ENCODE data around the gene CMTM4.

GRCh38 chr16:66703406-66704215 is 7.1 kb upstream of the CMTM4 start:
- TF ChIP-seq CTCF (IDR thresholded peaks at IDR 0.05) (no peak), POLR2A (IDR thresholded peaks at IDR 0.05) (no peak)

Measured in gastroesophageal sphincter (tissue), 3 donors.